ENCODE results near the gene EIF4E.
"Not testable (repeated sequence)": the region's sequence is repeated elsewhere in the genome, so short reads cannot be mapped to it uniquely, and the experiment has no call there.

EIF4E gene, protein sequence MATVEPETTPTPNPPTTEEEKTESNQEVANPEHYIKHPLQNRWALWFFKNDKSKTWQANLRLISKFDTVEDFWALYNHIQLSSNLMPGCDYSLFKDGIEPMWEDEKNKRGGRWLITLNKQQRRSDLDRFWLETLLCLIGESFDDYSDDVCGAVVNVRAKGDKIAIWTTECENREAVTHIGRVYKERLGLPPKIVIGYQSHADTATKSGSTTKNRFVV

DNA sequence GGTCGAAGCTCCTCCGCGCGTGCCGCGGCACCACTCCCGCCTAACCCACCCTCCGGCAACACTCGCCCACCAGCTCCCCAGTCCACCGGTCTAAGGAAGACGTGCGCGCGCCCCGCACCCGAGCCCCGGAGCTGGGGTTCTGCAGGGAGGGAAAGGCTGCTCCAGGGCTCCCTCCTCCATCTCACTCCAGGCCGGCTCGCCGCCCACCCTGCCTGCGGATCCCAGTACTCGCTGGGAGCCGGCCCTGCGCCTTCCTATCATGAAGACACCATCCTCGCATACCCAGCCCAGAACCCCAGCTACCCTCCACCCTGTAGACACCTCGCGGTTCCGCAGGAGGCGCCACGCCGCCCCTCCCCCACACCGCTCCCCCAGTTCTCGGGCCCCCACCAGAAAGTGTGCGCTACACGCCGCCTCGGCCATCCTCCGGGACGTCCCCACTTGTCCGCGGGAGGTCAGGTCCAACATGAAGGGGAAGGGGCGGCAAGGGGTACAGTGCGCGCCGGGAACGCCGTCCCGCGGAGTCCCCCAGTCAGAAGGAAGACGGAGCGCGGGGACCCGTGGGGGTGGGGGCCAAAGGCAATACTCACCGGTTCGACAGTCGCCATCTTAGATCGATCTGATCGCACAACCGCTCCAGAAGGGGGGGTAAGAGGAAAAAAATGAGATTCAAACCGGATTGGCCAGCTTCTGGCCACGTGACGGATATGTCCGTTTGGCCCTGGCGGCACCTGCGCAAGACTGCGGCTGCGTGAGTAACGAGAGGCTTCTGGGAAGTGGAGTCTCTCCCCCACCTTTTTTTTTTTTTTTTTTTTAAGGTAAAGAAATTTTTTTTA, at the start of gene EIF4E:
Gene EIF4E, minus strand, starts transcription at position 629 of the 836 bp plus-strand sequence. Its CDS starts 21 bp downstream, at position 608.
- peak; percentile 98 for DNase-seq

DNA sequence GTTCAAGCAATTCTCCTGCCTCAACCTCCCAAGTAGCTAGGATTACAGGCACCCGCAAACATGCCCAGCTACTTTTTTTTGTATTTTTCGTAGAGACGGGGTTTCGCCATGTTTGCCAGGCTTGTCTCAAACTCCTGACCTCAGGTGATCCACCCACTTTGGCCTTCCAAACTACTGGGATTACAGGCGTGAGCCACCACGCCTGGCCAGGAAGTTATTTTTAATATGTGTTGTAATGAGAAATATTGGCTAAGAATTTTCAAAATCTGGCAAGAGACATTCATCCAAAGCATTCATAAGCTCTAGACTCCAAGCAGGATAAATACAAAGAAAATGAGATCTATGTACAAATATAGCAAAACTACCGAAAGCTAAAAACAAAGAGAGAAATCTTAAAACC, 48.6 kb upstream of the EIF4E start:
- no peak for DNase-seq

DNA sequence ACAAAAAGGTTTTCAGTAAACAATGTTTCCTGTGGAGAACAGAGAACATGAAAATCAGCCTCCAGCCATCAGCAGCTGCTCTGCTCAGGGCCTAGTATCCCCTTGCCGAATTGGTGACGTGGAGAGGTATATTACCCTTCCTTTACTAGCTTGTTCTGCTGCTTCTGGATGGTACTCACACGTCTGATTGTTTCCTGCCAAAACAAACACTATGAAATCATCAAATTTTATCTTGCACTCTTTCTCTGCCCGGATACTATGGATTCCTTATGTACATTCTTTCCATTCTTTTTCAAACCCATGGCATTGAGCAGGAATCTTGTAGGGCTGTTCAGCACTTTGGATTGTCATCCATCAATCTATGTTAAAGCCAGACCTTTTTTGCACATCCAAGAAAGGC, 47.8 kb upstream of the EIF4E start:
- no peak for DNase-seq

DNA sequence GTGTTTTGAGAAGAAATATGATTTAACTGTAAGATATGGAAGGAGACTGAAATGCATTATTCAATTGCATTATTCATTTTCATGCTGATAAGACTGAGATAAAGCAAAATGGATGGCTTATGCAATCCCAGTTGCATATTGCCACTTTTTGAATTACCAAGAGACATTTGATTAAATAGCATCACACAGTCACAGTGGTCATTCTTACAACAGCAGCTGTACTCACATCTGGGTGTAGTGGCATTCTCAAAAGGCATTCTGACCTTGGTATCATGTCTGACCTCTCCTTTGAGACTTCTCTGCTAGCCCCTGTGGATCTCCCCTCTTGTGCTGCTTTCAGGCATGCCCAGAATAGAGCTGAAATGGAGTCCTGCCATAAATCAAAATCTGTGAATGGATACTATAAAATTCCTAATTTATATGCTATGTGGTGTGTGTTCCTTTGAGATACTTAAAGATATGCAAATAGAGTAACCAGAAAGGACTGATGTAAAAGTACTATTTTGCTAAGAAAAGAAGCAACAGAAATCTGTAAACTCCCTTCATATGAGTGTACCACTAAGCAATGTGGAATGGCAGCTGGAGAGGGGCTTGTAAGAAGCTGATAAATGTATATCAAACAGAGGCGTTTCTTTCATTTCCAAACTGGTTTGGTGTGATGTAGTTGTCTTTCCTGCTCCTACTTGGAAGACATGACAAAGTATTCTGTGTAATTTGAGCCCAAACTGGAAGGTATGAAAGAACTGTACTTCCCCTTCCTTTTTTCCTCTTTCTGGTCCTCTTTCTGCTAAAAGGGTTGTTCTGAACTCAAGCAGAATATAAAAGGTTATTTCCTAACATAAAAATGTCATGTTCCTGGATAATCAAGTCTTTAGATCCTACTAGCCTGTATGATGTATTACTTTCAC, 41.2 kb upstream of the EIF4E start:
- DNase-seq, result no peak

DNA sequence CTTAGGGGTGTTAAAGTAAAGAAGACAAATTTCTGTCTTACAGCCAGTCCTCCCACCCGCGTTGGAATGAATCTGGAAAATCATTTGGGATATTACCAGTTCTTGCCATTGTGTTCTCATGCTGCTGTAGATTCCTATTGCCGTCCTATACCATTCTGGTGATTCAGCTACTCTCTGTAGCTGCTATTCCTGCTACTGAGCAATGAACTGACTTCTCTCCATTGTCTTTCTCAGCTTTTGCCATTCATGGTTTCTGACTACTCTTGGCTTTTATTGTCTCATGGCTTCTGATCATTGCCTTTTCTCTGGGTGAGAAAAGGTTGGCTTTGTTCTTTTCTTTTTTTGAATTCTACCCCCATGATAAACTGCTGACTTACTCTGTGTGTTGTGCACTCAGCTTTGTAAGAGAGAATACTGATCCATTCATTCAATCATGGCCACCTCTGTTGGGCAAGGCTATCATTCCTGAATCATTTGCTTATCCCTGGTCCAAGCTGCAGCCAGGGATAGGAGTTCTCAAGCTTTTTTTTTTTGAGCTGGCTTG, 38.9 kb upstream of the EIF4E start:
- DNase-seq, result no peak

DNA sequence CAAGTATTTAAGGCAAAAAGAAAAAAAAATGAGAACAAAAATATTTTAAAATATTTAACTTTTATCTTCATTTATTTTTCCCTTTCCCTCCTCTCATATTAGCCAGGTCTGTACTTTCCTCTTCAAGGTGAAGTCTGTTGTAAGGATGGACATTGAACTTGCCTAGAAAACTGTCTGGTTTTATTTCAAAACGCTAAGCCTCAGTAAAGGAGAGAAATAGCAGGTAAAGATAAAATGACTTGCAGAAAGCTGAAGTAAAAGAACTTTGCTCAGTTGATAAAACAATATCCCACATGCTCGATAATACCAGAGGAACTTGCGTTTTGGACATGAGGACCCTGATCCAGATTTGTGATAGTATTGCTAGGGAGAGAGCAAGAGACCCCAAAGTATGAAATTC, 38.0 kb upstream of the EIF4E start:
- DNase-seq, result no peak

DNA sequence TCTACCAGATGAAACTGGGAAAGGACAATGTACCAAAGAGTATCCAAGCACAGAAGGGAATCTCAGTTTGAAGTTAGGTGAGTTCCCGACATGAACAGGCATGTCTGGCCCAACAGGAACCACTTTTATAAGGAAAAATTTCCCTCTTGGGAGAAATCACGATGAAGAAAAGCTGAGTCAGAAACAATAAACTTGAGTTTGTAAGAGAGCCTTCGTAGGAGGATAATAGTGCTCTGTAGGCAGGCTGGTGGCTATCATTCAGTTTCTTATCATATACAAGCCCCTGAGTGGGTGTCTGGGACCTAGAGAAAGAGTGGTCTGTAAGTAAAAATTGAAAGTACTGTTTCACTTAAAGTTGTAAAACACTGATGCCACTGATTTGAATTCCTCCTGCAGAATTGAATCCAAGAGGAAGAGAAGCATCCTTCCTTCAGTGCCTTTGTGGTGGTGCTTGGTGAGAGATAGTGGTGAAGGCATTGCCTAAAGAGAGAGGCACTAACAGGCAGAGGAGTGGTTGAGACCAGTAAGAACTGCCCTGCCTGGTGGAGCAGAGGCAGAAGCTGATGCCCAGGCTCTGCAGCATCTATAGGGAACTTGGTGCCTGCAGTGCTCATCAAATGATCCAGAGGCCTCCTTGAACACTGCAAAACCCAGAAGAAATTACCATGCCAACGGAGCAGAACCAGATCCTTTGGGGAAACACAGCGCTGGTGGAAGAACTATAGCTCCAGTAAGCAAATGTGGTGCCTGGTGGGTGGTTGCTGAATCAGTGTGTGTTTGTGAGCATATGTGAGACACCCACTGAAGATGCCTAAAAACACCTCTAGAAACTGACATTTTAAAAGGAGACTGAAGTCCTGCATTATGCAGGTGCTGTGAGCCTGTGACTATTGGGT, 34.9 kb upstream of the EIF4E start:
- no peak for DNase-seq

DNA sequence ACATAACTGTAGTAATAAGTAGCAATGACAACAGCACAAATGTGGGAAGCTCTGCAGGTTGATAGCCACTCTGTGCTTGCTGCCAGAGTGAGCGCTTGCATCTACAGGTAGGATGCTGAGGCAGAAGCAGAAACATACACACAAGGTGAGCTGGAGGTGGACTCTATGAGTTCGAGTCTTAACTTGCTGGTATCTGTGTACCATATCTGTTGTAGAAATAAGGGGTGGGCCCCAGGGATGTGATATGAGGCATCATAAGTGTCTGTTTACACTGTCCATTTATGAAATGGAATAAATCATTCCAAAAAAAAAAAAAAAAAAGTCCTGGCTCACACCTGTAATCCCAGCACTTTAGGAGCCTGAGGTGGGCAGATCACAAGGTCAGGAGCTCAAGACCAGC, 32.8 kb upstream of the EIF4E start:
- no peak for DNase-seq

DNA sequence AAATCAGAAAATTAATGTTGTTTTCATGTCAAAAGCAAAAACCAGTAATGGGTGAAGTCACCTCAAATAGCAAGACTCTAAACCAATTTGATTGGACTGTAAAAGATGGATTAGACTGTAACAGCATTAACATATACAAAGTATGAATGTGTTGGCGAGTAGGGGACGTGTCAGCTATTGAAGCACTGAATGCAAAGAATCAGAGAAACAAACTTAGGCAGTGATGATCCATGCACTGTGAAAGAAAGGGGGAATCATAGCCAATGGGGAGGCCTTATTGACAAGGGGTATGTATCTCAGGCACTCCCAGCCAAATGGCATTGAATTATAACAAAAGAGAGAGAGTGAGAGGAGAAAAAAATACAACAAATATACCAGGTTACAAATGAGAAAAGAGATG, 30.5 kb upstream of the EIF4E start:
- no peak for DNase-seq

DNA sequence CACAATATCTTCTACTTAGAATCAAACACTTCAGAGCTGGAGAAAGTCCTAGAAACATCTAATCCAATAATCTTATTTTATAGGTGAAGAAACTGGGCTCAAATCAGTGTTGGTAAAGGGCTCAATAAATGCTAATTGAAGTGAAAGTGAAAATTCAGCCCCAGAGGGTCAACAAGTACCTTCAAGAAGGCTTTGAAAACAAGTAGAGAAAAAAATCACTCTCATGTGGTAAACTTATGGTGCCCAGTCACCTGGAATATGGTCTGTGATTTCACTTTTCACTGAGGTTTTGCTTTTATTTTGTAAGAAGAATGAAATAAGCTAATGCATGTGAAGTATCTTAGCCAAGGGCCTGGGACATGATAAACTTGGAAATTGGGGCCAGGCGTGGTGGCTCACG, 29.1 kb upstream of the EIF4E start:
- no peak for DNase-seq

DNA sequence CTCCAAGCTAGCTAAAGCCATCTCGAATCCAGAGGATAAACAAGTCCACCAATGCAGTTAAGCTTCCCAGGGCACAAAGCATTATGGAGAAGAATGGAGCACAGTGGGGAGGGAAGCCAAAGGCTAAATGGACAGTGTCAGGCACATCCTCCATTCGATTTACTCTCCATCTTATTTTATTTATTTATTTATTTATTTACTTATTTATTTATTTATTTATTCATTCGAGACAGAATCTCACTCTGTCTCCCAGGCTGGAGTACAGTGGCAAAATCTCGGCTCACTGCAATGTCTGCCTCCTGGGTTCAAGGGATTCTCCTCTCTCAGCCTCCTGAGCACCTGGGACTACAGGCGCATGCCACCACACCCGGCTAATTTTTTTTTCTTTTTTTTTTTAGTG, 26.3 kb upstream of the EIF4E start:
- no peak for DNase-seq

DNA sequence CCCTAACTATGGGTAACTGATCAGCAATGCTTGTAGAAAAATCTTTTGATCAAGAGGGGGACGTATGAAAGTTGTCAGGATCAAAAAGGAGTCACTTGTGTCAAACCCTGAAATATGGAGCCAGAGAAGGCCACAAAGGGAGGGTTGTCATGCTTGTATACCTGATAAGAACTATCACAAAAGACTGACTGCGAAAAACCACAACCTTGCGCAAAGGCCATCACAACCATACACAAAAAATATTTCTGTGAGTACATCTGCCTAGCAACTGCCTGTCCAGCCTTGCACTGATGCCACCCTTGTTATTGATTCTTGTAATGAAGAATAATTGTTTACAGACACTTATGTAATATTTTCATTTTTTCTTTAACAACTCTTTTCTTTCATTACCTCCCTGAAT, 22.8 kb upstream of the EIF4E start:
- no peak for DNase-seq

DNA sequence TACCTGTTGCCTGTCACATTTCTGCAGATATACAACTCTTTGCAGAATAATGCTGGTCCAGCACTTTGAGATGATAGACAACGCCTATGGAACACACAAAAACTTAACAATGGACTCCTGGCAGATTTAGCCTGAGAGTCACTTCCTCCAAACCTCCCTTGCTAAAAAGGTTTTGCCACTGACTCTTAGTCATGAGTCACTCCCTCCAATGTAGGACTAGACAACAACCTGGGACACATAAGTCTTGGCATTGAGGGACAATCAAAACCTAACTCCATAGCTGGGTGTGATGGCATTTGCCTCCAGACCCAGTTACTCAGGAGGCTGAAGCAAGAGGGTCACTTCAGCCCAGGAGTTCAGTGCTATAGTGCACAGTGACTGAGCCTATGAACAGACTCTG, 22.0 kb upstream of the EIF4E start:
- DNase-seq, result no peak

DNA sequence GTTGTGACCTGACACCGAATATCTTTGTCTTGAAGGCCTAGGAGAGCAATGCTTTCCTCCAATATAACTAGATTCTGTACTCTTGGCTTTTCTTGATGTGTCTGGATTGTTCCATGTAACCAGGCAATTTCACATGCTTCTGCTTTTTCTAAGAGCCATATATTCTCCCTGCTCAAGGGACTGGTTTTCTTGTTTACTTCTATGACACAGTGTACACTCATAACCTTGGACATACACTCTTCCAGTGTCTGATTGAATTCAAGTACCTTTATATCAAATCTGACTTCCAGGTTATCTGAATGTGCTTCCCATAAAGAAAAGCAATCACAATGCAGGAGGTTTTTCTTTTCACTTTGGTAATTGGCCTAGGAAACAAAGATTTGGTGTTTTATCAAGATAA, 17.4 kb upstream of the EIF4E start:
- DNase-seq, result no peak

DNA sequence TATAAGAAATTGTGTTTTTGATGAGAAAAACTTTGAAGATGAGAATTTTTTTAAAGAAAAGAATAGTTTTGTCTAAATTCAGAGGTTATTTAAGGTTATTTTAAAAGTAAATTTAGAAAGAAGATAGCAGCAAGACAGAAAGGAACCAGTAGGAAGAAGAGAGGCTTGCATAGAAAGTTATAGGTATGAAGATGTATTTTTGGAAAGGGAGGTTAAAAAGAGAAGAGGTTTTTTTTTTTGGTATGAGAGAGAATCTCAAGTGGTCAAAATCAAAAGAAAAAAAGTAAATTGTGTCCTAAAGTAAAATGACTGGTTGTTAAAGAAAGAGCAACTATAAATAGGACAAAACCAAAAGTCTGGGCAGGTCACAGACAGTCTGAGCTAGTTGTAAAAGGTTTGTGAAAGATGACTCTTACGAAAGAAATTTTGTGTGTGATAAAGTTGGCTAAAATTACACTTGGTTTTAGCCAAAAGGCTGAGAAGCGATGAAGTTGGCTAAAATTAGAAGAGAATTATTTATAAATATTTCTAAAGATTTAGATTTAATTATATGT, 16.4 kb upstream of the EIF4E start:
- DNase-seq, result no peak

DNA sequence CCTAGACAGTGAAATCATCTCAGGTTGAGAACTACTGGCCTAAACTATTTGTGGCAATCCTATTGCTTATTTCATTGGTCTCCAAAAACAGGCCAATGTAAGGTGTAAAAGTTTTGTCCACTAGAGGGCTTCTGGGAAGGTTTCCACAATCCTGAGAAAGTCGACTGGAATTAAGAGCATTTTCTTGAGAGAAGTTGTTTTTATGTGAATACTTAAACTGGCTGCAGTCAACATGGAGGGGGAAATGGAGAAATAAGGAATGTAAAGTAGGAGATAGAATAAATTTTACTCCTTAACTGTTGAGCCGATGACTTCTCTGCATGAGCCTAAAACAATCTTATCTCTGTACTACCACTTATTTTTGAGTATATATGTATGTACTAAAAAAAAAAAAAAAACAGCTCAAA, 11.0 kb upstream of the EIF4E start:
- peak; percentile 20 for DNase-seq

DNA sequence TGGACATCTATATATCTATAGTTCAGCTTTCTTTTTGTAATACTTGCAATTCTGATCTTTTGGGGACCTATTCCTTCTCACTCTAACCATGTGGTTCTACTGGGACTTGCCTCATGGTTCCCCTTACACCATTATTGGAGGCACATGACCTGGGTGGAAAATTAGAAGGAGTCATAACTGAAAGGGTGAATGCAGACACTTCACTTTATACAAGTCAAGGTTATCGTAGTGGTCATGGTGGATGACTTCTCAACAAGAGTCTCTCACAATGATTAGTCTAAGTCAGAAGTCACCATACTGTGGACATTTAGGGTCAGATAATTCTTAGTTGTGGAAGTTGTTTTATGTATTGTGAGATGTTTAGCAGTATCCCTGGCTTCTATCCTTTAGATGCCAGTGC, 10.5 kb upstream of the EIF4E start:
- DNase-seq, result no peak

DNA sequence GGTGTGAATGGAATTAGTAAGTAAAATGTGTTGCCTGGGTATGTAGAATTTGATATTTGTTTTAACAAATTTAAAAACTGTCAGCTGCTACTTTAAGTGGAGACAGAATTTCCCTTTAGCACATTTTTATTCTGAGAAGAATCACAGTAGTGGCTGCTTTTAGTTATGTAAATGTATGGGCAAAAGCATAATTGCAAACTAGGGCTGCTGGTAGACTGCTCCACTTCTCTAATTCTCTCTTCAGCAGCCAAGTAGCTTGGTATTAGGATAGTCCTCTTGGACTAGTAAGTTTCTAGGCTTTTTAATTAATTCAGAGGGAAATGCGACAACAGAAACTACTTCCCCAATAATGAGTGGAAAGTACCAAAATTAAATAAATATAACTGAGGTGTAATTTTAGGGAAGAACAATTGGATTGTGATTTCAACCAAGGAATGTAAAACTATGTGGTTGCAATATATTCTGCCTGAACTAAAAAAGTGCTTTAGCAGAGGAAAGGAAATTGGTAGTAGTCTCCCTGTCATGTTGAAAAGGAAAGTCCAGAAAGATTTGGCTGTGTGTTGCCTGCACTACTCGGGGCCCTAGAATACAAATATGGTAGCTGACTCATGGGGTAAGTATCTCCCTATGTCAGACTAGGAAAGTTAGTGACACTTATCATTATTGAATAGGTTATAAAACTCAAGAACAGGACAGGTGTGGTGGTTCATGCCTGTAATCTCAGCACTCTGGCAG, 9.2 kb upstream of the EIF4E start:
- no peak for DNase-seq

DNA sequence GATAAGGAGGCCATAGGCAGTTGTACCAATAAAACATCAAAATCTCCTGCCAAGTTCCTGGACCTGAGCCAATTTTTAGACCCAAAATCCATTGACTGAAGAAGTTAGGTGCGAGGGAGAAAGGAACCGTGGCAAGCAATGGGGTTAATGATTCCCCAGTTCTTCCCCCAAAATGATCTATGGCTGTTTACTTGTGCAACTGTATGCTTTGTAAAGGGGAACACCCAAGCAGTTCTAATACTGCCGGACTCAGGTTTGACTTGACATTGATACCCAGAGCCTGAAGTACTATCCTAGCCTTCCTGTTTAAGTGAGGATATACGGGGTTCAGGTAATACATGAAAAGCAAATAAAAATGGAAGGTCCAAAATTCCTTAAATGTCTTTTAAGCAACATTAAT, 6.7 kb upstream of the EIF4E start:
- no peak for DNase-seq

DNA sequence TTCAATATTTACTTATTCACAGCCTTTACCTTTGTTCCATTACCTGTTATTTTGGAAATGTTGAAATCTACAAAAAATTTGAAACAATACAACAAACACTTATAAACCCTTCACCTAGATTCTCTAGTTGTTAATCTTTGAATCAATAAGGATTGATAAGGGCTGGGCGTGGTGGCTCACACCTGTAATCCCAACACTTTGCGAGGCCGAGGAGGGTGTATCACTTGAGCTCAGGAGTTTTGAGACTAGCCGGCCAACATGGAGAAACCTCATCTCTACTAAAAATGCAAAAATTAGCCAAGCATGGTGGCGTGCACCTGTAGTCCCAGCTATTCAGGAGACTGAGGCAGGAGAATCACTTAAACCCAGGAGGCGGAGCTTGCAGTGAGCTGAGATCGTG, 5.9 kb upstream of the EIF4E start:
- not testable (repeated sequence) for DNase-seq

DNA sequence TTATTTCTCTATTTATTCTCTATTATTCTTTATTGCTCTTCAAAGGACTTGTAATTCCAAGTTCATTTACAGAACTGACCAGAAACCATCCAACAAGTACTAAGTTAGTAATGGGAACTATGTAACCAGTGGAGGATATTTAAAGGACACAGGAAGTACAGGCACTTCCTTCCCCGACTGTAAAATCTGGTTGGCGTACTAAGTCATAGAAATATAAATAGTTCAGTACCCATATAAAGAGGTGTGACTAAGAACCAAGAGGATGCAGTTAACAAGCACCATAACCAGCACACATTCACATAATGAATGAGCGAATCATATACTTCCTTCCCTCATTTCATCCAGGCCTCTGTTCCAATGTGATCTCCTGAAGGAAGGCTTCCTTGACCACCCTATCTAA, 3.6 kb upstream of the EIF4E start:
- DNase-seq, result no peak

All from NCI-H1092 treated with DMSO at 0.1 percent for 48 hours (cell line).